IPS-NIHi7 (cell line): ENCODE measurements around the gene SDF4.

Experiments used
- DNase-seq: peaks from one replicate; pipeline ENCODE4 v3.0.0; 2012; ENCODE audit warnings: mixed read lengths; ENCODE audit errors: extremely low spot score

SDF4 gene

GRCh38 chr1:1179346-1179982, 52.3 kb downstream of the SDF4 start:
- DNase-seq: no peak

- DNase-seq: no peak
Measured at GRCh38 chr1:1178794-1179331, 52.9 kb downstream of the SDF4 start.

GRCh38 chr1:1177452-1178206, 54.2 kb downstream of the SDF4 start:
- DNase-seq: no peak

GRCh38 chr1:1176931-1177330, 54.9 kb downstream of the SDF4 start:
- DNase-seq: no peak

GRCh38 chr1:1176063-1176761, 55.6 kb downstream of the SDF4 start:
- DNase-seq: peak; percentile 56

- no peak for DNase-seq
Measured at GRCh38 chr1:1175221-1176062, 56.4 kb downstream of the SDF4 start.

GRCh38 chr1:1173793-1174415, 57.9 kb downstream of the SDF4 start, which contains the start of gene TTLL10:
TSS of gene TTLL10 (plus strand) at chr1:1173880. CDS start at chr1:1179216, 5,336 bp downstream.
- peak; percentile 82 for DNase-seq

GRCh38 chr1:1173061-1173792, 58.6 kb downstream of the SDF4 start:
- DNase-seq: no peak

- no peak for DNase-seq
Measured at GRCh38 chr1:1171546-1172340, 60.1 kb downstream of the SDF4 start.

GRCh38 chr1:1171161-1171545, 60.6 kb downstream of the SDF4 start:
- no peak for DNase-seq

GRCh38 chr1:1170215-1171091, 61.3 kb downstream of the SDF4 start:
- DNase-seq: no peak

GRCh38 chr1:1169429-1170214, 62.2 kb downstream of the SDF4 start:
- DNase-seq: no peak

GRCh38 chr1:1168451-1169411, 63.1 kb downstream of the SDF4 start:
- no peak for DNase-seq

GRCh38 chr1:1167841-1168450, 63.9 kb downstream of the SDF4 start:
- DNase-seq: no peak

GRCh38 chr1:1167398-1167821, 64.4 kb downstream of the SDF4 start:
- no peak for DNase-seq
